Bone marrow (tissue), 2 donors: ENCODE results near the gene ADAM10.
"Not testable (repeated sequence)": the region's sequence is repeated elsewhere in the genome, so short reads cannot be mapped to it uniquely, and the experiment has no call there.

Source experiments
- DNase-seq, 2 donors: peaks; one replicate each; lab custom pipeline; 2025; lab: John Stamatoyannopoulos, UW

The ADAM10 gene

GRCh38 chr15:58611731-58612676, 137.5 kb downstream of the ADAM10 start:
- no peak for DNase-seq

GRCh38 chr15:58608711-58609110, 140.8 kb downstream of the ADAM10 start:
- DNase-seq, result no peak

DNA sequence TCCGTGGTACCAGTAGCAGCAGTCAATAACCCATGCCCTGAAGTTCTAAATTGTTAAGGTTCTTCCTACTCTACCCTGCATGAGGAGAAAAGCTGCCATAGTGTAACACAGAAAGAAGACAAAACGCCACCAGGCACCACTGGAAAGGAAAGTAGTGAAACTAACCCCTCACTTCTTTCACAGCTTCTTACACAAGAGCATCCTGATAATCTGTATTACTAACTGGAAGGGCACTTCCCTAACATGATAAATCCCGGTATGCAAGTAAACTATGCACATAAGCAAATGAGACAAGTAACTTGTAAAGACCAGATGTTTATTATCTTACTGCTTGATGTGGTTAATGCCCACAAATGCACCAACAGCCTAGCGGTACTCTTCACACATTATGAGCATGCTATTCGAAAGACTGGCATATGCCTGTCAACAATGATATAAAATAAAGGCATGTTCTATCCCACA, 141.3 kb downstream of the ADAM10 start:
- no peak for DNase-seq

- no peak for DNase-seq
Measured at GRCh38 chr15:58606577-58607080, 142.9 kb downstream of the ADAM10 start.

GRCh38 chr15:58605931-58606530, 143.5 kb downstream of the ADAM10 start:
- DNase-seq, result no peak

DNA sequence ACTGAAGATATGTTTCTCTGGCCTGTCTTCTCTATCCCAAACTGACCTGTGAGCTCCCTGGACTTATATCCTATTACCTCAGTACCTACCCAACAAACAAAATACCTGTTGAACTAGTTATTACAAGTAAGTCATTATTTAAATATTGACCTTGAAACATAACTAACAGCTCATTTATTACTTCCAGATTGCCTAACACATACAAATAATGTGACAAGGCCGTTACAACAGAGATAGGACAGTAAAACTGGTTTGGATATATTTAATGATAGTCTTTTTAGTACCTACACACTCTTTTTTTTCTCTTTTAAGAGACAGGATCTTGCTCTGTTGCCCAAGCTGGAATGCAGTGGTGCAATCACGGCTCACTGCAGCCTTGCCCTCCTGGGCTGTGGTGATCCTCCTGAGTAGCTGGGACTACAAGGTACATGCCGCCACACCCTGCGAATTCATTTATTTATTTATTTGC, 145.0 kb downstream of the ADAM10 start:
- DNase-seq, result no peak

DNA sequence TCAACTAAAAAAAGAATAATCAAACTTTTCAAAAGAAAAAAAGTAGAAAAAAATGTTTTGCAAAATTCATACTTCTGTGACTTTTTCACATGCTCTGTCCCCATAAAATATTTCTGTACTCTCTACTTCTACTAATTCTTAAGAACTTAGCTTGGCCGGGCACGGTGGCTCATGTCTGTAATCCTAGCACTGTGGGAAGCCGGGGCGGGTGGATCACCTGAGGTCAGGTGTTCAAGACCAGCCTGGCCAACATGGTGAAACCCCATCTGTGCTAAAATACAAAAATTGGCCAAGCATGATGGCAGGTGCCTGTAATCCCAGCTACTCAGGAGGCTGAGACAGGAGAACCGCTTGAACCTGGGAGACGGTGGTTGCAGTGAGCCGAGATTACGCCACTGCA, 145.6 kb downstream of the ADAM10 start:
- not testable (repeated sequence) for DNase-seq

GRCh38 chr15:58602823-58603222, 146.7 kb downstream of the ADAM10 start:
- no peak for DNase-seq

DNA sequence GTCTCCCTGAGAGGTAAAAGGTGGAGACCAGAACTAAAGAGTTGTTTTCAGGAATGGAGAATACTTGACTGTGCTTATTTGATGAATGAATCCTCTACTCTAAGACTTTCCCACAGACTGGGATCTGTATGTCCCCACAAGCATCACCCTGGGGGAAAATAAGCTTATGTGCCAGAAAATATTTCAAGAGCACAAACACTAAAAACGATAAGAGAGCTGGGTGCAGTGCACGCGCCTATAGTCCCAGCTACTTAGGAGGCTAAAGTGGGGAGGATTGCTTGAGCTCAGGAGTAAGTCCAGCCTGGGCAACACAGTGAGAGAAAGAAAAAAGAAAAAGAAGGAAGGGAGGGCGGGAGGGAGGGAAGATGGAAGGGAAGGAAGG, 150.7 kb downstream of the ADAM10 start:
- DNase-seq, result no peak

DNA sequence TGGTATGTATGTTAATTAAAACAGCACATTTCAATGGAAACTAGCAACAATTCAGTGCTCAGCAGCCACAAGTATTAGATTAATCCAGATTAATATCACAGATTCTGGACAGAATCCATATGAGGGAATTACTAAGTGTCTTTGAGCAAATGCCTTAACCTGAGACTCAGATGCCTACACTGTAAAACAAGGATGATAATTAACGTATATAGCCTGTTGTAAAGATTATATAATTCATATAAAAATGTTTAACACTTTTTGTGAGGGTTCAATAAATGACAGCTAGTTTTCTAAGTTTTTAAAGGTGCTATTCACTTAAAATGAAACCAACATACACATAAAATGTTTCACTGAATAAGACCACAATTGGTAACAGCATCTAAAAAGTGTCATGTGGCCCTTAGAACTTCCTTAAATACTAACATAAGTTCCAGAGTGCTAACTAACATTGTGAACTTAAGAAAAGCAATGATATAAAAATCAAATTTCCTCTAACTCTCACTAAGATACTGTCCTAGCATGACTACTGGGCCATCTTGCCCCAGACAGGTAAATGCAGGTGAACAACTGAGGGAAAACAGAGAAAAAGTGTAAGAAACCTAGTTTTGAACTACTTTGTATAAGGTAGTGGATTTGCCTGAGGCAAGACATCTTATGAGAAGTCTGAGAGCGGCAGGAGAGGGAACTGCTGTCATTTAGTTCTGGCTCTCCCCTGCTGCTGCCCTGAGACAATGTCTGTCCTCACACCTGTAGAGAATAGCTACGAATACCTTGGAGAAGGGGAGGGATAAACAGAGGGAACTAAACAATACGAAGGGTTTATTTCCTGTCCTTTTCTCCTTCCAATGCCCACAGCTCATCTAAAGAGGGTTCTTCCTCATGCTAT, 151.3 kb downstream of the ADAM10 start:
- no peak for DNase-seq

DNA sequence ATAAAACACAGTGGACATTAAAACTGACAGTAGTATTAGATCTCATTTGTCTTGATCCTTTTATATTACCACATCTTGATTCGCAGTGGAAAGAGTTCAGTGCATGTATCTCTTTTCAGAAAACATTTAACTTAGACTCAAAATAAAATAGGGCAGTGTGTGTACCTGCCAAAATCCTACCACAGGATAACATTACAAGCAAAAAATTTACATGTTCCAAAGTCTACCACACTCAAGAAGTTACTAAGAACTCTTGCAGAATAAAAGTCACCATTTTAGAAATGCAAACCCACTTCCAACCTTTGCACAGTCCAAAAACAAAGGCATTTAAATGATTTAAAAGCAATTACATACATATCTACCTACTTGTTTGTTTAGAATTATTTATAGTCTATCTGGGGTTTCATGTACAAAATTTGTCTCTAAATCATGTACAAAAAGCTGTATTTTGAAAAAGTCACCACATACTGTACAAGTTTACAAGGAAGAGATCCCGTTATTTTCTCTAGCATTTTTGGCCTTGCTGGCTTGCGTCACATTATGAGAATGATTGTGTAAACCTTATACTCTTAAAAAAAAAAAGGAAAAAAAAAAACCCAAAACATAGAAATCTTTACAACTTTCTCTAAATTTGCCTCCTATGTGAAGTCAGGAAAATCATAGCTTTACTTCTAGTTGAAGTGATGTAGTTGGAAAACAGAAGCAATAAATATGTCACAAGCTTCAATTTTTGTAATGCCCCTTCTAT, 153.8 kb downstream of the ADAM10 start:
- DNase-seq, result no peak

- DNase-seq, result no peak
Measured at GRCh38 chr15:58594898-58595297, 154.6 kb downstream of the ADAM10 start.

GRCh38 chr15:58593870-58594269, 155.6 kb downstream of the ADAM10 start:
- DNase-seq, result no peak

GRCh38 chr15:58590926-58591325, 158.6 kb downstream of the ADAM10 start:
- no peak for DNase-seq

- DNase-seq, result no peak
Measured at GRCh38 chr15:58590236-58590635, 159.3 kb downstream of the ADAM10 start.

DNA sequence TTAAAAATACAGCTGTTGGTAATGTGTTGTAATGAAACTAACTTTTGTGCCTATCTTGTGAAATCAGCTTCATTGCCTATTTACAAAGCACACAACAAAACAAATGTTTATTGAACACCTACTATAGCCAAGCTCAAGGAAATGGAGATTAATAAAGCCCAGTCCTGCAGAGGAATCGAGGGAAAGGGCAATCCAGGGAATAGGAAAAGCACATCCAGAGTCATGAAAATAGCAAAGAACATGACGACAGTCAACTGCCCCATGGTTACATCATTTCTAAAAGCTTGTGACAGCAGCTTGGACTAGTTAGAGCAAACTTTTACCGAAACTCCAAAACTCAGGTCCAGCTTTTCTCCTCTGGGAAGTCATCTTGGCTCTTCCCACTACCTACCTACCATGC, 160.5 kb downstream of the ADAM10 start:
- DNase-seq, result no peak

- no peak for DNase-seq
Measured at GRCh38 chr15:58588096-58588495, 161.4 kb downstream of the ADAM10 start.

DNA sequence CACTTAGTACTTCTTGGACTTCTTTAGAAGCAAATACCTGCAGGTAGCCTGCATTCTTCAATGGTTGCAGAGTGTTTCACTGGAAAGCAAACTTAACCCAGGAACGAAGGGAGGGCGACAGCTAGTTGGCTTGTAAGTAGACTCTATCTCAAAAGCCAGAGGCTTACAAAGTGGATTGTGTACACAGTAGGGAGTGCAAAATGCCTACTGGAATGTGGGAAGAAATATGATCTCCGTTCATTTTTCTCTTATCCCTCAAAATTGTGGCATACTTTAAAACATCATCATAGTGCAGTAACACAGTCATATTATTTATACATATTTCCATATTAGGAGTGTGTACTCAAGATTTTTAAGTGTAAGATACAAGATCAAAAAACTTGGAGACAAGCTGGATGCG, 162.0 kb downstream of the ADAM10 start:
- DNase-seq, result no peak

DNA sequence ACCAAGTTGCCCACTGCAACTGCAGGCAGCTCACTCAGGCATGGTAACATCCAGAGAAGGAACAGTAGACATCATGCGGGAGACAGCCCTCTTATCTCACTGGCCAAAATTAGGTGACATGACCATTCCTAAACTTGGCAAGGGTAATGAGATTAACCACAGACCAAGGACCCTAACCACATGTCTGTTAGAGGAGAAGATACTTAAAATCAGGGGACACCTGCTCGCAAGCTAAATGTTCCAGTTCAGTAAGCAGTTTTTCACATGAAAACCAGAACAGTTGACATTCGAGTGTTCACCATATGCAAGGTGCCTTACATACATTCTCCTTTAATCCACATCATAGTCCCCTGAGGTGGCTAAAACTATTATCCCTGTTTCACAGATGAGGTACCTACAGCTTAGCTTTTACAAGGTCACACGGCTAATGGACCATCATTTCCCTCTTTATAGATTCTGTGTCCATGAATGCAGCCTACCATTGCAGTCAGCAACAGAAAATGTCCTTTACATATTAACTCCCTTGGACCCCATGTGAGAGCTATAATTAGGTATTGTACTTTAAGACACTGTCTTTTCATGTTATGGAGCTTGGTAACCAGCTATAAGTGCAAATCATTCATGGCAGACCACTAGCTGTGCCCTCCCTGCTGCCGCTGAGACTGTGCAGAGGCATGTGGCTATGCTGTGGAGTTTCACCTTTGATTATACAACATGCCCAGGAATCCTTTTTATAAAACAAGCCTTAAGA, 163.6 kb downstream of the ADAM10 start:
- DNase-seq, result no peak

GRCh38 chr15:58584789-58585461, 164.6 kb downstream of the ADAM10 start:
- no peak for DNase-seq
